Measurements from ENCODE around the gene ATXN7L1. TPM values are rescaled to one million over a fixed set of nuclear protein-coding genes. Genes with fewer than 3 reads are reported as not detected.

ATXN7L1 gene
- total RNA-seq, 1 donor from 2014 or later = 5.3 TPM

DNA sequence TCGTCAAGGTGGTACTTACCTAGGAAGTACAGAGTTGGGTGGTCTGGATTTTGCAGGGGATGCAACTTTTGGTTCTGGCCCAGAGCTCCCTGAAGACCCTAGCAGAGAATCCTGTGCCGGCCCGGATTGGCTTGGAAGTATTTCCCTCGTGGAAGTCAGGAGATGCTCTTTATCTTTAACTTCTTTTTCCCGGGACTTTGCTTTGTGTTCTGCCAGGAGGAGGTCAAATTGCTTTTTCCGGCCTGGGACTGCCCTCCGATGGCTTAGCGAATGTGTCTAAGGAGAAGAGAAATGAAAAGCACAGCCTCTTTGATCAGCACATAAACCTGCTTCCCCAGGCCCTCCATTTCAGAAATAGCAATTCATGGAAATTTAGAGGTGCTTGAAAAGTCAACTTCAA is 238.1 kb downstream of the ATXN7L1 start:
- no peak for DNase-seq
- ATAC-seq (ENCODE audit: poor library complexity) = no peak
- intact Hi-C loops (cut with DNase I) = no loop called here

DNA sequence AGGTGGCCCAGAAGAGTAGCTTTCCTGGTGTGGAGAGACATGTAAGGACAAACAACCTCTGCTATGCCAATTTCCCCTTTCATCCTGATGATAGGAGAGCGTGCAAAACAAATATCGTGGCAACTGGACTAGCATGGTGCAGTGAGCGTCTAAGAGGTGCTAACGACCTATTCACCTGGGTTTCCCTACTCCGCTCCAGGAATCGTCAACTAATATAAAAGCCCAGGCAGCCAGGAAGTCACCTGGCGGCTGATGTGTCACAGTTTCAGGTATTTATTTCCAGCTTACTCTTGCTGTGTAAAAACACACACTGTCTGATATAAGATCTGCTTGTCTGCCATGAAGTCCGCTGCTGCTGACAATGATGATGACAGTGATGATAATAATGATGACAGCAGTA is 238.6 kb downstream of the ATXN7L1 start:
- intact Hi-C loops (cut with DNase I) = no loop called here
- ATAC-seq (ENCODE audit: poor library complexity) (no peak), DNase-seq (no peak)

DNA sequence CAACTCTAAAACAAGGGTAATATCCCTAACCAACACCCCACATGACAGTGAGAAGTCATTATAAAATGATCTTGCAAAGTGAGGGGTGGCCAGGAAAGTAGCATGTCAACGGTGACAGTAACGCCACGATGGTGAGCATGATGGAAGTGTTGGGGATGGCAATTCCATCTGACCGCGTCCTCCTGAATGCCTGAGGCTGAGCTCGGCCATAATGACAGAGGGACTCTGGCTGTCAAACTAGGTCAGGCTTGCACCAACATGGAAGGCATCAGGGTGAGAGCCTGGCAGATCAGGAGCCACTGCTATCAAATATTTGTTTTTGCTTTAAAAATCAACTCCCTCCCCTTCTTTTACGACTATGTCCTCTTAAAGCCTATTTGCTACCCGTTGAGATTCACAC is 239.4 kb downstream of the ATXN7L1 start:
- ATAC-seq (ENCODE audit: poor library complexity) (no peak), DNase-seq (no peak)
- intact Hi-C loops (cut with DNase I) = no loop called here

DNA sequence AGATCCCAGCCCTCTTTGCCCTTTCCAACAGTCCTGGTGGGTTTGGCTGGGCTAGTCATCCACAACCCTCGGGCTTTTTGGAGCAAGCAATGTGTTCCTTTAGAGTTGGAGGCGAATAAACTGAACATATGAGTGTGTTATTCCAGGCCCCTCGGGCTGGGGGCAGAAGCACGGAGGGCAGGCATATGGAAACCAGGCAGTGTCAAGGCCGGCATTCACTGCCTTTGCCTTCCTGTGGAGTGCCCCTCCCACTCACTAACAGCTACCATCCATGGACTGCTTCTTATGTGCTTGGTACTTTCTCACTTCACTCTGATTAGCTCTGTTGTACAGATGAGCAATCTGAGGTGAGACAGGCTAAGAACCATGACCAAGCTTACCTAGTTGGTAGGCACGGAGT is 241.2 kb downstream of the ATXN7L1 start:
- no peak for ATAC-seq (ENCODE audit: poor library complexity)
- intact Hi-C loops (cut with DNase I) = no loop called here
- no peak for DNase-seq

DNA sequence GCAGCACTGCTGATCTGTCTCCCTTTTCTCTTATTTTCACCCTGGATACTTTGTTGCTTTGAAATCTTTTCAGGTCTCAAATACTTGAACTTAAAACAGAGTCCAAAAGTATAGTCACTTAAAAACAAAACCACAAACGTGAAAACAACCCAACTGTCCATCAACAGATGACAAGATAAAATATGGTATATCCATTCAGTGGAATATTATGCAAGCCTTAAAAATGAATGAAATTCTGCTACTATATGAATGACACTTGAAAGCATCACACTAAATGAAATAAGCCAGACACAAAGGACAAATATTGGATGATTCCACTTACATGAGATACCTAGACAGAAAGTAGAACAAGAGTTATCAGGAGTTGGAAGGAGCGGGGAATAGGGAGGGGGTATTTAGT is 250.4 kb downstream of the ATXN7L1 start:
- intact Hi-C loops (cut with DNase I) = no loop called here
- no peak for DNase-seq

DNA sequence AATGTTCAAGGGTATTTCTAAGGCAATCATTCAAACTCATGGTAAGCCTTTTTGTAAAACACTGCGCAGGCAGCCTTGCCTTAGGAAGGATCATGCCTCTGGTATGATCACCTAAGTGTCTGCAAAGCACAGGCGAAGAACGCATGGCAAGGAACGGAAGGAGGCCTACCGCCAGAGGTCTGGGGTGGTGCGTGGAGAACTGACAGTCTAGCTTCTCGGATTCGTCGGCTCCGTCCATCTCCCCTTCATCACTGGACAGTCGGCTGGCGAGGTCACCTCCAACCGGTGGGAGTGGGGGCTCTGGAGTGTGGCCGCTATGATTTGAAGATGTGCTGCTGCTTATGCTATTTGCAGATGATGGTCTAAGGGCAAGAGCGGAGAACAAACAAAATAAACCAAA is 252.5 kb downstream of the ATXN7L1 start:
- no peak for ATAC-seq (ENCODE audit: poor library complexity)
- no peak for DNase-seq
- intact Hi-C loops (cut with DNase I) = no loop called here

More for the DNA sequence above, 250.4 kb downstream of the ATXN7L1 start:
- ATAC-seq (ENCODE audit: poor library complexity) = no peak

DNA sequence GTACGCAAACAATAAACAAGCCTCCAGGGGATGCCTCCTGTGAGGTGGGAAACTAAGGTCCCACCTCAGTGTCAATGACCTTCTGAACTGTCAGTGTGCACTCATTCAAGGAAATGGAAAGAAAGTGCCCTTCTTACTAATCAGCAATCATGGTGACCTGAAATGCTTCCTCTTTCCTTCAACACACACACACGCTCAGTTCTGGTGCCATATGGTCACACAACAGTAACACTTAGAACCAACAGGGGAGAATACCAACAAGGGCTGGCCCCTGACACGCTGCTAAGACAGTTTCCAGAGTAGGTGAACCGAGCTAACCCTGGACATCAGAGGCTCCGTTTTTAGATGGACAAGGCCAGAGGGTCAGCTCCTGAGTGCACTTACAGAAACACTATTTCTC is 253.0 kb downstream of the ATXN7L1 start:
- no peak for ATAC-seq (ENCODE audit: poor library complexity)
- intact Hi-C loops (cut with DNase I) = no loop called here

DNA sequence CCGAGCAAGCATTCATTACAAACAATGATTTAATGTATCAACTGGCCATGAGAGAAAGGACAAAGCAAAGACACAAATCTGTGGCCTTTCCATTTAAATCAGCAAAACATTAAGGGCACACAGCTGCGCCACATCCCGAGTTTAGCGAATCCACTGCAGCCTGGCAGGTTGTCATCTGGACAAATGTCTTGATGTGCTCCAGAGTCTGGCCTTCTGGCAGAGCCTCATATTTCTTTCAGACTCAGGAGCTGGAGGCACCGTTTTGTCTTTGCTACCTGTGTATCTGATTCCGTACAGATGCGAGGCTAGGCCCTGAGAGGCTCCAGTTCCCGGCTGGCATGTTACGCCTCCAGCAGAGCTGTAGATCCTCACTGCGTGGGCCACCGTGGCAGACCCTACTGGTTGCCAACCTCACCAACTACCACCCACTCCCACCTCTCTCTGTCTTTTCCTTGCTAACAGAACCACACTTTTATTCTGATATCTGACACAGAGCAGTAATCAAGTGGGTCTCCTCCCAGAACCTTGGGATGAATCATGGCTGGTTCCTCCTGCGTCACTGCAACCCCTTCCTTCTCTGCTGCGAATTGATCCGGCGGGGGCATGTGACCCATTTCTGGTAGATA is 254.2 kb downstream of the ATXN7L1 start:
- no peak for DNase-seq
- intact Hi-C loops (cut with DNase I) = no loop called here
- ATAC-seq (ENCODE audit: poor library complexity) = peak; percentile 16

More for the DNA sequence above, 253.0 kb downstream of the ATXN7L1 start:
- DNase-seq = no peak

DNA sequence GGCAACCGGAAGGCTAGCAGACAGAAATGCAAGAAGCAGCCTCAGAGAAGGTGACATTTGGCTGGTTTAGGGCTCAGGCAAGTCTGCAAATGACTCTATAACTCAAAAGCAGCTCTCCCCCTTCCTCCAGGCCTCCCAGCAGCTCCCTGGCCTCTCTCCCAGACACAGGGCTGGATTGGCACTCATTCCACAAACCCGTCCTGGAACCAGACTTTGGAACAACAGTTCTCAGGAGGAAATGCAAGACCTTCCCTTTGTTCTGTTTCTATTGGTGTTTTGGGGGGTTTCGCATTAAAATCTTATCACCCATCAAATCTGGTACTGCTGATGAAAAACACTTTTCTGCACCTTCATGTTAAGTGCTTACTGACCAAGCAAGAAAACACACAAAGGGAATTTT is 254.8 kb downstream of the ATXN7L1 start:
- peak; percentile 70 for DNase-seq
- peak; percentile 87 for ATAC-seq (ENCODE audit: poor library complexity)
- intact Hi-C loops (cut with DNase I) = no loop called here

DNA sequence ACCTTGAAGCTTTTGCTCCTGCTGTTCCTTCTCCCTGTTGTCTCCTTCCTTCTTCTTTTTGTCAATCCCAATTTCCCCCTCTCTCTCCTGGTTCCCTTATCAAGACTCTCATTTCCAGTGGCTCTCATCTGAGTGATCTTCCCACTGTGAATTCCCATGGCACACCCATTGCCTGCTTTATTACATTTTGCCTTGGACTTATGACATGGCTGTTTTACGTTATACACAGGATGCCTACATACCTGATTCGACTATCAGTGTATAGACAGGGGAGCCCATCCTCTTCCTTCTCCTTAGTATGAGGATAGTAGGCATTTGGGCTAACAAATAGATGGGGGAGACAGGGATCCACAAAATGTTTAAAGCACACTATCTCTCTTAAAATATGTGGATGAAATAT is 255.2 kb downstream of the ATXN7L1 start:
- ATAC-seq (ENCODE audit: poor library complexity) = no peak
- intact Hi-C loops (cut with DNase I) = no loop called here
- no peak for DNase-seq

DNA sequence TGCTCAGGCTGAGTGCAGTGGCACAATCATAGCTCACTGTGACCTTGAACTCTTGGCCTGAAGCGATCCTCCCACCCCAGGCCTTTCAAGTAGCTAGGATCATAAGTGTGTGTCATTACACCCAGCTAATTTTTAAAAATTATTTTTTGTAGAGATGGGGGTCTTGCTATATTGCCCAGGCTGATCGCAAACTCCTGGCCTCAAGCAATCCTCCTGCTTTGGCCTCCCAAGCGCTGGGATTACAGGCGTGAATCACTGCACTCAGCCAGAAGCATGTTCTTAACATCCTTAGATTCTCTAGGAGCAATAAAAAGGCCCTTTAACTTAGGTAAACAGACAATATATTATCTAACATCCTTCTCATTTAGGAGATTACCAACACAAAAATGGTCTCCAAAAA is 256.8 kb downstream of the ATXN7L1 start:
- no peak for DNase-seq
- intact Hi-C loops (cut with DNase I) = no loop called here
- ATAC-seq (ENCODE audit: poor library complexity) = no peak

DNA sequence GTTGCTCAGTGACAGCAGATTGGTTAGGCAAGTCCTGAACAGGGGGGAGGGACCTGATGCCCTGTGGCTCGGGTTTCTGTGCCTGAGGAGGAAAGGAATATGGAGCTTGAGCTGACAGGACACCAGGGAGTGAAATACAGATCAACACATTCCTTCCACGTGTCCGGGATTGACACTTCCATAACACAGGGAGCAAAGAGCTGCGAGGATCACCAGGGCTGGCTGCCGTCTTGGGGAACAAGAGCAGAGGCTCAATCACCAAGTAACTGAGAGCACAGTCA is 258.4 kb downstream of the ATXN7L1 start:
- ATAC-seq (ENCODE audit: poor library complexity) (no peak), DNase-seq (no peak)
- intact Hi-C loops (cut with DNase I) = no loop called here

DNA sequence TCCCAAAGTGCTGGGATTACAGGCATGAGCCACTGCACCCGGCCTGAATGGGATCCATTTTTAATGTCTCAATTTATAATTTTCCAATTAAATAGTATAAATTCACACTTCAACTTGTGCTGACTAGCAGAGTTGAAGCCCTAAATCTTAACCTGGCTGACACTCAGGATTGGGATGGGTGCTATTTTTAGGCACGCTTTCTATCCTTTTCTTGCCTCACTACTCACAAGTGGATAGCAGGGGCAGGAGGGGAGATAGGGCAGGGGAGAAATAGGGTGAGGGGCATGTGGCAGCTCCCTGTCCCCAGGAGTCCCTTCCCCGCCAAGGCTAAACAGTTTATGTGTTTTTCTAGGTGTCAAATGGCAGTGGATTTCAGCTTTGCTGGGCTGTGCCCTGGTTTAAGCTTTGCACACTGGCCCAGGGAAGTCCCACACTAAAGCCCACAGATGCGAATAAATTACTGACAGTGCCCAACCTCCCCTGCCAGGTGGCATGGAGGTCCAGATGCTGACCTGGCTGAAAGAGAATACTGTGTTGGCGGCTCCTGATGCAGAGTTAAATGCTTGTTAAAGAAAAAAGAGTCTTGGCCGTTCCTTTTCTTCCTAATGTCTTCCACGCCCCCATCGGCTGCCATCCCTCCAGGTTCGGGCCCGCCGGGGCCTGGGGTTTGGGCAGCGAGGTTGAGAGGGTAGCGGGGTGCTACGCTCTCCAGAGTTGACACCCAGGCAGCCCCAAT is 259.0 kb downstream of the ATXN7L1 start:
- ATAC-seq (ENCODE audit: poor library complexity) = peak; percentile 48
- DNase-seq = no peak
- intact Hi-C loops (cut with DNase I) = no loop called here

DNA sequence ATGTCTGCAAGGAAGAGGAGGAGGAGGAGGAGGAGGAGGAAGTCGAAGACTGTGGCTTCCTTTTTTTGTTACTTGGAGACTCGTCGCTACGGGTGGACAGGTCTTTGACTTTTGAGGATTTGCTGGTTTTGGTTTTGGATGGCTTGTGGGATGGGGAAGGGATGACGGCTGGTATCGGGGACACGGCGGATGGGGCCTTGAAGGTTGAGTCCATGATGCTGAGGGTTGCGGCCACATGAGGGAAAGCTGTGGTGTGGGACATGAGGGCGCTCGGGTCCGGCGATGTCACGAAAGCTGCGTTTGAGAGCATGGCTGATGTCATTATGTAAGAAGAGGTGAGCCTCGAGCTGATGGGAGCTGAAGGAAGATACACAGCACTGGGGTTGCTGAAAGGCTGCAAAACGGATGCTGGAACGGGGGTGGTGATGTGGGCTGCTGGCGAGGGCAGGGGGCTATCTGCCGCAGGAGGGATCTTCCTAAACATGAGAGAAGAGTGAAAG is 262.0 kb downstream of the ATXN7L1 start:
- intact Hi-C loops (cut with DNase I) = no loop called here
- DNase-seq (no peak), ATAC-seq (ENCODE audit: poor library complexity) (no peak)

DNA sequence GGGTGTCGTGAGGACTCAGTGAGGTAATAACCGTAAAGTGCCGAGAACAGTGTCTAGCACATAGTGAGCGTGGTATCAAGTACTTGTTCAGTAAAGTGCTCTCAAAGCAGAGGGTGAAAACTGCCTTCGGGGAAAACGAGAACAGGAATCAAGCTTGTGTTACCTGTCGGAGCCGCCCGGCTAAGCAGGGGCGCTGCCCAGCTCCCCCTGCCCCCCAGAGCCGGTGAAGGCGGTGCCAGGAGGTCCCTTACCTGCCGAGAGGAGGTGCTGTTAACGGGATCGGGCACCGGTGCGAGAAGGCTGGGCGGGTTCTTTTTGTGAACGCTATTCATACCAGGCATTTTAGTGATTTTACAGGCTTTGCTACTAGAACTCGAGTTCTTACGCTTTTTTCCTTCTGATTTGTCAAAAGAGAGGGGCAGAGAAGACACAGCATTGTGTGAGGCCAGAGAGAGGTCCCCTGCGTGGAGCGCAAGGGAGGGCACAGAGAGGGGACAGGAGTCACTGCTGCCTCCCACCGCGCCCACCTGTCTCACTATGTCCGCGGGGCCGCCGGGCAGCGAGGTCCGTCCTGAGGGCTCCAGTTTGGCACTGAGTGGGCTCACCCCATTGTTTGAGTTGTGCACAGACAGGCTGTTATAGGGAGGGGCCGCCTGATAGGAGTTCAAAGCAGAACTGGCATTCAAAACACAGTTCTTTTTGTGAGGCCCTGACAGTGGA is 262.6 kb downstream of the ATXN7L1 start:
- no peak for ATAC-seq (ENCODE audit: poor library complexity)
- no peak for DNase-seq
- intact Hi-C loops (cut with DNase I) = no loop called here

DNA sequence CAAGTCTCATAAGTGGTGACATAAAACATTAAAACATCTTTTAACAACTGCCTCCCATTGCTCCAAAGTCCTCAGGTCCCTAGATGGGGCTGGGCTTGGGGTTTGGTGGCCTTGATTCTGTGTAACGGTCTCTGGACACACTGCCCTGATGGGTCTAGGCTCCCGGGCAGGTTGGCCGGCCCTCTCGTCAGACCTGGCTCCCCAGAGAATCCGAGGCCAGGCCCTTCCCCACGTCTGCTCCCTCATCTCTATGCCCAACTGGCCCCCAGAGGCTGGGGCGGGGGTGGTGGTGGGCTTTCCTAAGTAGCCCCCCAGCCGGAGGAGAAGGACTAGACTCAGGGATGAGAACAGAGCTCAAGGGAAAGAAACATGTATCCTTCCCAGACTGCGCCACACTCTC is 263.6 kb downstream of the ATXN7L1 start:
- no peak for ATAC-seq (ENCODE audit: poor library complexity)
- no peak for DNase-seq
- intact Hi-C loops (cut with DNase I) = no loop called here

DNA sequence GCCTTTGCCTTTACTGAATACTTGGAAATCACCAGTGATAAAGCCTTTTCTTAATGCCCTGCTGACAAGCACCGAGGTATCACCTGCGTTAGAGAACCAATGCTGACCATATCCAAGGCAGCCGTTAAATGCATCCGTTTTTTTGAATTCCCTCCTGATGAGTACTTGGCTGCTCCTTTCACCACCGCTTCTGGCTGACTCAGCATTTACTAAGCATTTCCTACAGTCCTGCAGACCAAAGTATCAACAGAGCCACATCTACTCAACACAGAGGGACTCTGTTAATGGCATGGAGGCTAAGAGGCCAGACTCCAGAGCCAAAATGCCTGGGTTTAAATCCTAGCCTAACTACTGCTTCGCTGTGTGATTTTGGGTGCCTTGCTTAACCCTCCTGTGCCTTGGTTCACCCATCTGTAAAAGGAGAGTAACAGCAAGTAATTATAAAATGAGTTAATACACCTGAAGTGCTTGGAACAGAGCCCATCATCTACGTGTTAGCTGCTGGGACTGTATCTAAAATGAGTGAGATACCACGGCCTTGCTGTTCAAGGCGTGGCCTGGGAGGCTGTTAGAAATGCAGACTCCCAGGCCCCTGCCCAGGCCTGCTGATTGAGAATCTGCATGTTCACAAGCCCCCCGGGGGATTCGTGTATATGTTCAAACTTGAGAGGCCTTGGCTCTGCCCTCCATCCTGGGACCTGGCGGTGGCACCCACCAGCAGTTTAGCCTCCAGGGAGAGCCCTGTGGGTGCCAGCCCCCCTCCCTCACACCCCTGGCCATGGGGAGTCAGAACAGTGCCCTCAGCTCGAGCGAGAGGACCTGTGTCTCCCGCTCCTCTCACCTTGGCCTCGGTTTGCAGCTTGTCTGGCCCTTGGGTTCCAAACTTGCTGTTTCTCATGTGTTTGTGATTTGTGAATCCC is 264.3 kb downstream of the ATXN7L1 start:
- DNase-seq (no peak), ATAC-seq (ENCODE audit: poor library complexity) (no peak)
- intact Hi-C loops (cut with DNase I) = no loop called here

DNA sequence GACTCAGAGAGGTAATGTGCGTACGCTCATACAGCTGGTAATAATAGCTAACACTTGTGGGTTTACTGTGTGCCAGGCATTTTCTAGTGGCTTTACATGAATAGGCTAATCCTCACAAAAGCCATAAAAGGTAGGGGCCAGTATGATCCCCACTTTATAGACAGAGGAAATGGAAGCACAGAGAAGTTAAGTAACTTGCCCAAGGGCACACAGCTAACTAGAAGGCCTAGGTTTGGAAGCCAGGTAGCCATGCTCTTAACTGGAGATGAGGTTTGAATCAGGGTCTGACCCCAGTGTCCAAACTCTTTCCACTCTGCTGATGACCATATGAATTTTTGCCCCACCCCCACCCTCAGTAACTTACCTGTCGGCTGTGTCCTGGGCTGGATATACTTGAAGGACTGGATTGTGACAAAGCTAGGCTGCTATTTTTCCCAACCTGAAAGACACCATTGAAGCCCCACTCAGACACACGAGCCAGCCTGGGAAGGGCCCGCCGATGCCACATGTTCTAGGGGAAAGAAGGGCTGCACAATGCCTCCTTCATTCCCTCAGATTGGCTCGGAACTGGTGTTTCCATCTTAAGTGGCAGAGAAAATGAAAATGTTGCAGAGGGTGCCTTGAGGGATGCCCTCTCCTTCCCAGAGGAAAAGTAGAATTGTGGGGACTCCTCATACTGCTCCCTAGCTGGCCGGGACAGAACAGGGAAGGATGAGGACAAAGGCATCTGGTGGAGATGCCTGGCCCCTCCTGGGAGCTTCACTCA is 266.1 kb downstream of the ATXN7L1 start:
- no peak for DNase-seq
- intact Hi-C loops (cut with DNase I) = no loop called here
- ATAC-seq (ENCODE audit: poor library complexity) = no peak

All from Right ventricle myocardium superior (tissue), 1 donor.